ENCODE measurements around the gene SGO1.

- no peak for TF ChIP-seq SIN3A (IDR thresholded peaks at IDR 0.05; ENCODE audit: borderline replicate concordance, low read depth, low read length)
- TF ChIP-seq, protein P1, sequence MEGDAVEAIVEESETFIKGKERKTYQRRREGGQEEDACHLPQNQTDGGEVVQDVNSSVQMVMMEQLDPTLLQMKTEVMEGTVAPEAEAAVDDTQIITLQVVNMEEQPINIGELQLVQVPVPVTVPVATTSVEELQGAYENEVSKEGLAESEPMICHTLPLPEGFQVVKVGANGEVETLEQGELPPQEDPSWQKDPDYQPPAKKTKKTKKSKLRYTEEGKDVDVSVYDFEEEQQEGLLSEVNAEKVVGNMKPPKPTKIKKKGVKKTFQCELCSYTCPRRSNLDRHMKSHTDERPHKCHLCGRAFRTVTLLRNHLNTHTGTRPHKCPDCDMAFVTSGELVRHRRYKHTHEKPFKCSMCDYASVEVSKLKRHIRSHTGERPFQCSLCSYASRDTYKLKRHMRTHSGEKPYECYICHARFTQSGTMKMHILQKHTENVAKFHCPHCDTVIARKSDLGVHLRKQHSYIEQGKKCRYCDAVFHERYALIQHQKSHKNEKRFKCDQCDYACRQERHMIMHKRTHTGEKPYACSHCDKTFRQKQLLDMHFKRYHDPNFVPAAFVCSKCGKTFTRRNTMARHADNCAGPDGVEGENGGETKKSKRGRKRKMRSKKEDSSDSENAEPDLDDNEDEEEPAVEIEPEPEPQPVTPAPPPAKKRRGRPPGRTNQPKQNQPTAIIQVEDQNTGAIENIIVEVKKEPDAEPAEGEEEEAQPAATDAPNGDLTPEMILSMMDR (IDR thresholded peaks at IDR 0.05), result no peak
- no peak for TF ChIP-seq SMC3 (IDR thresholded peaks at IDR 0.05; ENCODE audit: low read depth, low read length)
- no peak for TF ChIP-seq POLR2AphosphoS5 (IDR thresholded peaks at IDR 0.05; ENCODE audit: low read depth, low read length)
- TF ChIP-seq RXRA (IDR thresholded peaks at IDR 0.05; ENCODE audit: borderline replicate concordance, low read depth), result no peak
These were observed 15.1 kb upstream of the SGO1 start for GRCh38 chr3:20201143-20201542.

All from SK-N-SH (cell line).